ENCODE measurements around the gene MOSPD3.
"Not testable (repeated sequence)": the region's sequence is repeated elsewhere in the genome, so short reads cannot be mapped to it uniquely, and the experiment has no call there.

The MOSPD3 gene

GRCh38 chr7:100611983-100612729, at the start of gene MOSPD3:
Gene MOSPD3 (plus strand): TSS chr7:100612540. CDS start chr7:100612792, 252 bp downstream.
- DNase-seq = peak; percentile 99

GRCh38 chr7:100563100-100563564, 49.2 kb upstream of the MOSPD3 start:
- DNase-seq = no peak

- DNase-seq = peak; percentile 95
Measured at GRCh38 chr7:100563809-100564400, 48.4 kb upstream of the MOSPD3 start.

- not testable (repeated sequence) for DNase-seq
Measured at GRCh38 chr7:100564405-100564804, 47.9 kb upstream of the MOSPD3 start.

GRCh38 chr7:100565133-100565571, 47.2 kb upstream of the MOSPD3 start:
- DNase-seq = no peak

- DNase-seq = no peak
Measured at GRCh38 chr7:100566018-100566531, 46.3 kb upstream of the MOSPD3 start.

GRCh38 chr7:100567031-100567730, 45.2 kb upstream of the MOSPD3 start:
- no peak for DNase-seq

GRCh38 chr7:100567751-100568175, 44.6 kb upstream of the MOSPD3 start:
- no peak for DNase-seq

- DNase-seq = no peak
Measured at GRCh38 chr7:100568176-100568895, 44.0 kb upstream of the MOSPD3 start.

GRCh38 chr7:100568896-100569844, 43.2 kb upstream of the MOSPD3 start:
- peak; percentile 75 for DNase-seq

GRCh38 chr7:100570954-100571828, 41.1 kb upstream of the MOSPD3 start:
- no peak for DNase-seq

GRCh38 chr7:100571829-100572116, 40.6 kb upstream of the MOSPD3 start:
- no peak for DNase-seq

GRCh38 chr7:100572281-100572948, 39.9 kb upstream of the MOSPD3 start:
- DNase-seq = no peak

- DNase-seq = no peak
Measured at GRCh38 chr7:100572949-100573675, 39.2 kb upstream of the MOSPD3 start.

- no peak for DNase-seq
Measured at GRCh38 chr7:100573691-100574361, 38.5 kb upstream of the MOSPD3 start, which contains the start of gene SAP25. Gene SAP25 (minus strand): TSS chr7:100573900. CDS start chr7:100573742, 158 bp downstream.

GRCh38 chr7:100574362-100575205, 37.8 kb upstream of the MOSPD3 start:
- no peak for DNase-seq

- no peak for DNase-seq
Measured at GRCh38 chr7:100575206-100575631, 37.1 kb upstream of the MOSPD3 start.
